Peyer's patch (tissue), 4 donors: Measurements from ENCODE around the gene ZNF282. TPM values are rescaled to one million over a fixed set of nuclear protein-coding genes. Genes with fewer than 3 reads are reported as not detected.

Source experiments
- DNase-seq, 3 donors: peaks; one replicate each; pipeline ENCODE4 v3.0.0-alpha.2; 2017 to 2019
- H3K27ac ChIP-seq, 4 donors: fragments of 200-600 bp; sonication (generic); one replicate each; pipeline ENCODE4 v1.5.1; 2016 to 2019
- H3K27me3 ChIP-seq, 2 donors: fragments of 200-600 bp; sonication (generic); one replicate each; pipeline ENCODE4 v1.5.1; 2019
- H3K36me3 ChIP-seq, 3 donors: fragments of 200-600 bp; sonication (generic); one replicate each; pipeline ENCODE4 v1.5.1; 2016 to 2019
- H3K4me1 ChIP-seq, 4 donors: fragments of 200-600 bp; sonication (generic); one replicate each; pipeline ENCODE4 v1.5.1; 2016 to 2019
- H3K4me3 ChIP-seq, 4 donors: fragments of 200-600 bp; sonication (generic); 1 replicate in 3 of 4; 2 replicates in 1 of 4; pipeline ENCODE4 v1.5.1; 2016 to 2019; ENCODE audit warnings: mild to moderate bottlenecking in 1 of 4
- H3K9me3 ChIP-seq, 4 donors: fragments of 200-600 bp; sonication (generic); one replicate each; pipeline ENCODE4 v1.5.1; 2016 to 2019; ENCODE audit warnings: mild to moderate bottlenecking in 1 of 4
- CTCF ChIP-seq, 6 experiments: fragments of 450-650 bp in 4 of 6; fragments of 200-600 bp in 2 of 6; sonication (generic) in 1 of 6; IDR thresholded peaks; one replicate each; pipeline ENCODE4 v1.5.1; 2017 to 2019; ENCODE audit warnings: antibody characterized with exemption in 6 of 6, mild to moderate bottlenecking in 3 of 6, moderate library complexity in 1 of 6
- POLR2A ChIP-seq, 2 donors: fragments of 450-650 bp; IDR thresholded peaks; one replicate each; pipeline ENCODE4 v1.5.1; 2017; ENCODE audit warnings: antibody characterized with exemption in 2 of 2, mild to moderate bottlenecking in 2 of 2, moderate library complexity in 2 of 2
- total RNA-seq, 4 donors: library from RNA; depleted of rRNA; stranded (reverse); fragments of >200 nt; gene quantifications; one replicate each; pipeline ENCODE4 v1.1.0, GENCODE V29; 2016

Gene ZNF282
- total RNA-seq, result 10 to 100 TPM; 22.8 to 37.3 (median 31.7) TPM

GRCh38 chr7:149195180-149196150 is at the start of gene ZNF282:
Gene ZNF282 (plus strand): TSS chr7:149195546. CDS start chr7:149195590, 44 bp downstream.
- TF ChIP-seq POLR2A (IDR thresholded peaks at IDR 0.05) (peak; percentile 36 to 59), CTCF (IDR thresholded peaks at IDR 0.05) (peak in 5 of 6 experiments; percentile 16 to 68 (median 58))
- H3K27me3 ChIP-seq, result no peaks in the 10 kb centered on the region
- peak within 1 kb of the TSS; percentile 74 to 99 (median 86) for H3K27ac ChIP-seq
- H3K9me3 ChIP-seq, result no peaks in the 10 kb centered on the region
- H3K4me1 ChIP-seq, result peaks cover 0 to 15% (median 7%) of the 10 kb centered on the region in 4 donors
- H3K36me3 ChIP-seq, result peaks cover 0 to 28% (median 0%) of the 10 kb centered on the region in 3 donors
- H3K4me3 ChIP-seq, result peak within 1 kb of the TSS; percentile 84 to 97 (median 92)
- peak; percentile 75 to 92 (median 90) for DNase-seq

GRCh38 chr7:149147072-149147751 is 48.1 kb upstream of the ZNF282 start, which contains the start of gene ZNF398:
Gene ZNF398 (plus strand): TSS chr7:149147453. CDS start chr7:149147743, 290 bp downstream.
- Histone ChIP-seq H3K4me3 (peak within 1 kb of the TSS; percentile 86 to 100 (median 90)), H3K36me3 (no peaks in the 10 kb centered on the region), H3K9me3 (peaks cover 0 to 4% (median 0%) of the 10 kb centered on the region in 4 donors), H3K4me1 (peaks cover 0 to 14% (median 8%) of the 10 kb centered on the region in 4 donors), H3K27me3 (no peaks in the 10 kb centered on the region), H3K27ac (peak within 1 kb of the TSS; percentile 82 to 95 (median 91))
- peak; percentile 55 to 93 (median 74) for TF ChIP-seq CTCF (IDR thresholded peaks at IDR 0.05)
- peak in 1 of 2 donors; percentile 55 for TF ChIP-seq POLR2A (IDR thresholded peaks at IDR 0.05)
- peak; percentile 84 to 89 (median 89) for DNase-seq

- Histone ChIP-seq H3K9me3 (peaks cover 0 to 4% (median 0%) of the 10 kb centered on the region in 4 donors), H3K4me1 (peaks cover 0 to 14% (median 8%) of the 10 kb centered on the region in 4 donors), H3K27me3 (no peaks in the 10 kb centered on the region), H3K4me3 (peak overlapping the region; percentile 86 to 100 (median 90)), H3K36me3 (no peaks in the 10 kb centered on the region), H3K27ac (peak overlapping the region; percentile 82 to 95 (median 91))
- peak; percentile 52 to 78 (median 74) for DNase-seq
- TF ChIP-seq POLR2A (IDR thresholded peaks at IDR 0.05) (peak in 1 of 2 donors; percentile 7), CTCF (IDR thresholded peaks at IDR 0.05) (peak in 1 of 6 experiments; percentile 9)
Observed at GRCh38 chr7:149147752-149148653, 47.3 kb upstream of the ZNF282 start.

- Histone ChIP-seq H3K4me1 (peaks cover 0 to 14% (median 8%) of the 10 kb centered on the region in 4 donors), H3K4me3 (no peak overlapping the region), H3K27ac (no peak overlapping the region), H3K27me3 (no peaks in the 10 kb centered on the region), H3K36me3 (peaks cover 0 to 9% (median 0%) of the 10 kb centered on the region in 3 donors), H3K9me3 (peaks cover 0 to 4% (median 0%) of the 10 kb centered on the region in 4 donors)
- no peak for DNase-seq
- TF ChIP-seq POLR2A (IDR thresholded peaks at IDR 0.05) (no peak), CTCF (IDR thresholded peaks at IDR 0.05) (no peak)
Observed at GRCh38 chr7:149150981-149151380, 44.4 kb upstream of the ZNF282 start.
